Glutamatergic neuron (in vitro differentiated cells): ENCODE data around the gene SLC39A8. TPM values are rescaled to one million over a fixed set of nuclear protein-coding genes. Genes with fewer than 3 reads are reported as not detected.

Experiments
- DNase-seq: peaks from one replicate; pipeline ENCODE4 v3.0.0; 2022
- H3K27ac Mint-ChIP-seq: one replicate; pipeline ENCODE4 v1.8.0; 2020; ENCODE audit warnings: mild to moderate bottlenecking, mixed read lengths, inconsistent platforms; ENCODE audit not compliant: unreplicated experiment
- H3K27me3 Mint-ChIP-seq: one replicate; pipeline ENCODE4 v1.8.0; 2020; ENCODE audit warnings: mild to moderate bottlenecking, moderate library complexity, mixed read lengths, inconsistent platforms; ENCODE audit not compliant: unreplicated experiment
- H3K36me3 Mint-ChIP-seq: one replicate; pipeline ENCODE4 v1.8.0; 2020; ENCODE audit warnings: mild to moderate bottlenecking, mixed read lengths, inconsistent platforms; ENCODE audit not compliant: unreplicated experiment
- H3K4me1 Mint-ChIP-seq: one replicate; pipeline ENCODE4 v1.8.0; 2020; ENCODE audit warnings: mild to moderate bottlenecking, low read depth, mixed read lengths, inconsistent platforms; ENCODE audit not compliant: unreplicated experiment
- H3K4me3 Mint-ChIP-seq: one replicate; pipeline ENCODE4 v1.8.0; 2020; ENCODE audit warnings: mild to moderate bottlenecking, mixed read lengths, inconsistent platforms; ENCODE audit not compliant: unreplicated experiment
- H3K9me3 Mint-ChIP-seq: one replicate; pipeline ENCODE4 v1.8.0; 2020; ENCODE audit warnings: mild to moderate bottlenecking, moderate library complexity, mixed read lengths, inconsistent platforms; ENCODE audit not compliant: unreplicated experiment
- CTCF ChIP-seq: fragments of 200-600 bp; sonication (generic); IDR thresholded peaks from one replicate; pipeline ENCODE4 v1.5.0; 2021; ENCODE audit not compliant: partially characterized antibody, unreplicated experiment
- total RNA-seq: library from RNA; stranded (reverse); fragmentation: NEBNext Ultra II Directional; extraction: Animal tissue kit (Norgen Biotek cat#: 25700); gene quantifications from one replicate; pipeline ENCODE4 v1.2.1, GENCODE V29; 2021; ENCODE audit not compliant: unreplicated experiment

Gene SLC39A8
- total RNA-seq, 1 donor from 2014 or later: 0.83 TPM

GRCh38 chr4:102234243-102234838, 110.9 kb downstream of the SLC39A8 start:
- peaks cover 7% of the 10 kb centered on the region for H3K9me3 Mint-ChIP-seq
- no peaks in the 10 kb centered on the region for H3K27me3 Mint-ChIP-seq
- H3K27ac Mint-ChIP-seq: no peak overlapping the region
- no peak for DNase-seq
- no peak for TF ChIP-seq CTCF
- H3K36me3 Mint-ChIP-seq: no peaks in the 10 kb centered on the region
- no peak overlapping the region for H3K4me3 Mint-ChIP-seq
- no peaks in the 10 kb centered on the region for H3K4me1 Mint-ChIP-seq

- Mint-ChIP-seq H3K4me1 (no peaks in the 10 kb centered on the region), H3K27me3 (no peaks in the 10 kb centered on the region), H3K9me3 (peaks cover under 1% of the 10 kb centered on the region), H3K4me3 (no peak overlapping the region), H3K36me3 (peaks cover 10% of the 10 kb centered on the region), H3K27ac (no peak overlapping the region)
- DNase-seq: no peak
- no peak for TF ChIP-seq CTCF
Observed at GRCh38 chr4:102230194-102230593, 115.1 kb downstream of the SLC39A8 start.

- no peak overlapping the region for H3K4me3 Mint-ChIP-seq
- H3K27ac Mint-ChIP-seq: no peak overlapping the region
- H3K4me1 Mint-ChIP-seq: no peaks in the 10 kb centered on the region
- H3K36me3 Mint-ChIP-seq: peaks cover 10% of the 10 kb centered on the region
- no peak for TF ChIP-seq CTCF
- H3K9me3 Mint-ChIP-seq: no peaks in the 10 kb centered on the region
- H3K27me3 Mint-ChIP-seq: no peaks in the 10 kb centered on the region
- DNase-seq: no peak
Observed at GRCh38 chr4:102227388-102227787, 117.9 kb downstream of the SLC39A8 start.

GRCh38 chr4:102223461-102223860, 121.8 kb downstream of the SLC39A8 start:
- Mint-ChIP-seq H3K4me3 (no peak overlapping the region), H3K27ac (no peak overlapping the region), H3K27me3 (no peaks in the 10 kb centered on the region), H3K4me1 (peaks cover 4% of the 10 kb centered on the region), H3K36me3 (peaks cover 6% of the 10 kb centered on the region), H3K9me3 (no peaks in the 10 kb centered on the region)
- TF ChIP-seq CTCF: no peak
- DNase-seq: no peak

GRCh38 chr4:102222838-102223409, 122.4 kb downstream of the SLC39A8 start:
- H3K4me1 Mint-ChIP-seq: peaks cover 4% of the 10 kb centered on the region
- DNase-seq: no peak
- no peak overlapping the region for H3K4me3 Mint-ChIP-seq
- H3K27ac Mint-ChIP-seq: no peak overlapping the region
- no peaks in the 10 kb centered on the region for H3K27me3 Mint-ChIP-seq
- TF ChIP-seq CTCF: no peak
- peaks cover 3% of the 10 kb centered on the region for H3K36me3 Mint-ChIP-seq
- no peaks in the 10 kb centered on the region for H3K9me3 Mint-ChIP-seq
